ENCODE results near the gene EVL. TPM values are rescaled to one million over a fixed set of nuclear protein-coding genes. Genes with fewer than 3 reads are reported as not detected.
"Not testable (repeated sequence)": the region's sequence is repeated elsewhere in the genome, so short reads cannot be mapped to it uniquely, and the experiment has no call there.

Gene EVL
- total RNA-seq, 2 donors from 2014 or later, result 793 to 831 TPM

DNA sequence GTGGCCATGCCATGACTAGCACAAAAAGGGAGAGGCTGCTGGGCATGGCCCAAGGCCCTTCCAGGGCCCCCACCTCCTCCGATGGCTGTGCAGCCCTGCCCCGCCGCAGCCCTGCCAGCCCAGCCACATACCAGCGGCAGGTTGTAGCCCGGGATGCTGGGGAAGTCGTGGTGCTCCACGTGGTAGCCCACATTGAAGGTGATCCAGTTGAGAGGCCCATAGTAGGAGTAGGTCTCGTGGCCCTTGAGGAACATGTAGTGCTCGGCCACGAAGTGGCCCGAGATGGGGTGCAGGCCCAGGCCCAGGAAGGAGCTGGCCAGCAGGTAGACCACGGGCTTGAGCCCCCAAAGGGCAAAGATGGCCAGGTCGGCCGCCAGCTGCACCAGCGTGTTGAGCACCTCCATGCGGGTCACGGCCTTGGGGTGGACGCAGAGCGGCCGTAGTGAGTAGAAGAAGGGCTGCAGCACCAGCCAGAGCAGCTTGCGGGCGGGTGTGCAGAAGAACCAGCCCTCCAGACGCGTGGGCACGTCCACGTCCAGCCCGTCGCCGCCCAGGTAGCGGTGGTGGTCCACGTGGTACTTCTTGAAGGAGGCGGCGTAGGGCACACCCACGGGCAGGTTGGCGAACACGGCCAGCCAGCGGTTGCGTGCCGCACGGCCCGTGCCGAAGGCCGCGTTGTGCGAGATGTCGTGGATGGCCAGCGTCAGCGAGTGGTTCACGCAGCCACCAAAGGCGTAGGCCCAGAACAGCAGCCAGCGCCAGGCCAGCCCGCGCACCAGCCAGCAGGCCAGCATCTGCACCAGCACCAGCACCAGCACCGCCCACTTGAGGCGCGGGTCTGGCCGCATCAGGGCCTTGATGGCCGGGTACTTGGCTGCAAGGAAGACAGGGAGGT, 83.9 kb downstream of the EVL start:
- DNase-seq, result no peak
- no peak overlapping the region for H3K27ac Mint-ChIP-seq
- H3K27me3 Mint-ChIP-seq, result no peaks in the 10 kb centered on the region
- H3K36me3 Mint-ChIP-seq (ENCODE audit: low read depth), result peaks cover 2% of the 10 kb centered on the region
- no peaks in the 10 kb centered on the region for H3K9me3 ChIP-seq (ENCODE audit: control insufficient read depth, low read length, poor library complexity, severe bottlenecking)
- no peak overlapping the region for H3K4me3 Mint-ChIP-seq
- peaks cover 24% of the 10 kb centered on the region for H3K4me1 Mint-ChIP-seq
- ATAC-seq, result no peak

DNA sequence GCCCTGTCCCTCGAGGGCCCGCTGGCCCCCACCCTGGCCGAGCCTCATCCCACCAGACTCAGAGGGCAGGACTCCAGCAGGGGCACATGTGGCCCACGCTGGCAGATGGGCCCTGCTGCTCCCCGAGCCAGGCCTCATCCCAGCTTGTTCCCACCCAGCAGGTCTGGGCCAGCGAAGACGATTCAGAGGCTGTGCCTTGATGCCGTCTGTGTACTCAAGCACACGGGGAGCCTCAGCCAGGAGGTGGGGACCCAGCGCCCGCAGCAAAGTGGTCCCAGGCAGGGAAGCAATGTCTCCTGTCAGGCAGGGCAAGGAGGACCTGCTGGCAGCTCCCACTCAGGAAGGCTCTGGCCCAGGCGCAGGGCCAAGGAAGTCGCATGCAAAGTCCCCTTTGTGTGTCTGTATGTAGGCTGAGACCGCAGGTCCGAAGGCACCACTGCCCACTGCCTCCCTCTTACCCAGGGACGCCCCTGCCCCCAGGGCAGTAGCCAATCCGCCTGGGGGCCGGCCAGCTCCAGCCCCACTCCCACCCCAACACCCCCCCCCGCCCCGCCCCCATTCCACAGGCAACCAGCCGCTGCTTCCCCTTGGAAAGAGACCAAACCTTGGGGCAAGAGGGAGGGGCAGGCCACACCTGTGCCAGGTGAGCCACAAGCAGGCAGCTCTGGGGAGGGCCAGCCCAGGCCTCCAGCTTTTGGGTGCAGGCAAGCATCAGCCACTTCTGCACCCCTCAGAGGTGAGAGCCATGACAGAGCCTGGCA, 84.8 kb downstream of the EVL start:
- H3K27ac Mint-ChIP-seq, result no peak overlapping the region
- no peaks in the 10 kb centered on the region for H3K9me3 ChIP-seq (ENCODE audit: control insufficient read depth, low read length, poor library complexity, severe bottlenecking)
- ATAC-seq (no peak), DNase-seq (no peak)
- no peaks in the 10 kb centered on the region for H3K27me3 Mint-ChIP-seq
- no peak overlapping the region for H3K4me3 Mint-ChIP-seq
- H3K4me1 Mint-ChIP-seq, result peaks cover 24% of the 10 kb centered on the region
- peaks cover 5% of the 10 kb centered on the region for H3K36me3 Mint-ChIP-seq (ENCODE audit: low read depth)

DNA sequence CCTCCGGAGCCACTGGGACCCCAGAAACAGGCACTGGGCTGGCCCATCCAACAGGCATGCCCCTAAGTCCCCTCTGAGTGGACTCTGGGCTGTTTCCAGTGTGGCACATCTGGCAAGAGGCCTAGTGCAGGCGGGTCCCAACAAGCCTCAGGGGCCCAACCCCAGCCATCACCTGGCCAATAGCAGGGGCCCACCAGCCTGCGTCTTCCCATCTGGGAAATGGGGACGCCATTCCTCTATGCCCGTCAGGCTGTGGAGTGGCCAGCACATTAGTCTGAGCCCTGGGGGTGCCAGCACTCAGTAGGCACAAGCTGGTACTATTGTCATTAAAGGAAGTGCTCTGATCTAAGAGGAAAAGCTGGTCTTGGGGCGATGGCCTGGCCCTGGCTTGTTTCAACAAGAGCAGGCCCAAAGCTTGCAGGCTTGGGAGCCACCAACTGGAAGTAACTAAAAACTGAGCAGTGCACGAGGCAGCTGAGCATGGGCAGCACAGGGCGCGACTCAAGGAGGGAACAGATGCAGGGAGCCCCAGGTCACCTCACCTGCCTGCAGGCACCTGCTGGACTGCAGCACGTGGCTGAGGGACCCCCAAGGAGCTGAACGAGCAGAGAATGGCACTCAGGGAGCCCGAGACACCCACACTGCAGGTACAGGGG, 85.8 kb downstream of the EVL start:
- H3K36me3 Mint-ChIP-seq (ENCODE audit: low read depth), result peaks cover 8% of the 10 kb centered on the region
- no peak overlapping the region for H3K4me3 Mint-ChIP-seq
- ATAC-seq (no peak), DNase-seq (no peak)
- H3K4me1 Mint-ChIP-seq, result peaks cover 22% of the 10 kb centered on the region
- H3K27ac Mint-ChIP-seq, result no peak overlapping the region
- peaks cover 2% of the 10 kb centered on the region for H3K27me3 Mint-ChIP-seq
- no peaks in the 10 kb centered on the region for H3K9me3 ChIP-seq (ENCODE audit: control insufficient read depth, low read length, poor library complexity, severe bottlenecking)

DNA sequence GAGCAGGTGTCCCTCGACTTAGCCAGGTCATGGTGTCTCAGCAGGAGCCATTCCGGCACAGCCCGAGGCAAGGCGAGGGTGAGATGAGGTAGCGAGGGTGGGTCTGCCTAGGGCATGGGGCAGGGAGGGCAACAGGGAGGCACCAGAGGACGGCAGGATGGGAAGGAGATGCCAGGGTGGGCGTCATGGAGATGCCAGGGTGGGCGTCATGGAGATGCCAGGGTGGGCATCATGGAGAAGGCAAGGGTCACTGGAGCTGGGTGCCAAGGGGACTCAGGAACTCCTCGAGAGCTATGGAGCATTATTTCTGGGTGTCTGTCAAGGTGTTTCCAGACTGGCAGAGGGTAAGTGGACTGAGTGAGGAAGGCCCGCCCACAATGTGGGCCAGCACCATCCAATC, 86.9 kb downstream of the EVL start:
- peaks cover 17% of the 10 kb centered on the region for H3K4me1 Mint-ChIP-seq
- no peaks in the 10 kb centered on the region for H3K9me3 ChIP-seq (ENCODE audit: control insufficient read depth, low read length, poor library complexity, severe bottlenecking)
- ATAC-seq (no peak), DNase-seq (no peak)
- H3K27me3 Mint-ChIP-seq, result peaks cover 8% of the 10 kb centered on the region
- no peak overlapping the region for H3K4me3 Mint-ChIP-seq
- no peak overlapping the region for H3K27ac Mint-ChIP-seq
- H3K36me3 Mint-ChIP-seq (ENCODE audit: low read depth), result peaks cover 8% of the 10 kb centered on the region

DNA sequence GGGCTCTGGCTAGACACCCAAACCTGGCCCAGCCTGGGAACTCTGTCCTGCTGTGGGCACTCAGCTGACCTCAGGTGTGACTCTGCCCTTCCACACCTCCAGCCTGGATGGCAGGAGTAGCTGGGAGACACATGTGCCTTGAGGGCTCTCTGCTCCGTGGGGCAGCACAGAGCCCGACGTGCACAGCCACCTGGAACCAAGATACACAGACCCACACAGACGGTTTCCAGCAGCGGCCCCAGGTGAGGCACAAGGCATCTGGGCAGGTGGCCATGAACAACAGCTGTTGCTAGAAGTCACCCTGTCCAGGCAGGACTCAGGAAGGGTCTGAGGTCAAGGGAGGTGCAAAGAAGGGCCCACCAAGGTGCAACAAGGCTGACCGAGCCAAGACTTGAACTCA, 88.3 kb downstream of the EVL start:
- peaks cover 6% of the 10 kb centered on the region for H3K4me1 Mint-ChIP-seq
- H3K27ac Mint-ChIP-seq, result no peak overlapping the region
- DNase-seq, result no peak

DNA sequence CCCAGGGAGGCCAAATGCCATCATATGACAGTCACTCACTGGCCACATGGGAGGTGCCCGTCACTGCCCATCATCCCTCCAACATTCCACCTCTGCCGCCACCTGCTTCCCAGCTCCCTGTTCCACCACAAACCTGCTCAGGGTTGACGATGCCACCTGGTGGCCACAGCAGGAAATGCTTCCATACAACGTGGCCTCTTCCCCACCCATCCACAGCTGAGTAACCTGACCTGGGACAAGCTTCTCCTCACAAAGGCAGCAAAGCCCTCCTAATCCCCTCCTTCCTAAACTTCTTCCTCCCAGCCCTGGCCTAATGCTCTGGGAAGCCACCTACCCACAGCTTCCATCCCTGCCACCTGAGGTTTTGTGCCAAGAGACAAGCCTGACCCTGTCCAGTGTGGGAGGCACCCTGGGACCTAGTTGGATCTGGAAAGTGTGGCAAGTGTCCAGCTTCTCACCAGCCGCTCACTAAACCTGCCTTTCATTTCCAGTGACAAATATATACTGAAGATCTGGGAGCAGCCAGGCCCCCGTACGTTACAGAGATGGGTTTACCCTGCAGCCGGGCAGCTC, 89.9 kb downstream of the EVL start:
- Mint-ChIP-seq H3K27ac (no peak overlapping the region), H3K4me3 (no peak overlapping the region), H3K36me3 (ENCODE audit: low read depth) (peaks cover 8% of the 10 kb centered on the region), H3K4me1 (peaks cover 5% of the 10 kb centered on the region), H3K27me3 (peaks cover 15% of the 10 kb centered on the region)
- H3K9me3 ChIP-seq (ENCODE audit: control insufficient read depth, low read length, poor library complexity, severe bottlenecking), result no peaks in the 10 kb centered on the region
- DNase-seq (no peak), ATAC-seq (no peak)

More for the DNA sequence above, 88.3 kb downstream of the EVL start:
- no peak overlapping the region for H3K4me3 Mint-ChIP-seq
- H3K36me3 Mint-ChIP-seq (ENCODE audit: low read depth), result peaks cover 8% of the 10 kb centered on the region
- ATAC-seq, result no peak
- no peaks in the 10 kb centered on the region for H3K9me3 ChIP-seq (ENCODE audit: control insufficient read depth, low read length, poor library complexity, severe bottlenecking)
- peaks cover 15% of the 10 kb centered on the region for H3K27me3 Mint-ChIP-seq

DNA sequence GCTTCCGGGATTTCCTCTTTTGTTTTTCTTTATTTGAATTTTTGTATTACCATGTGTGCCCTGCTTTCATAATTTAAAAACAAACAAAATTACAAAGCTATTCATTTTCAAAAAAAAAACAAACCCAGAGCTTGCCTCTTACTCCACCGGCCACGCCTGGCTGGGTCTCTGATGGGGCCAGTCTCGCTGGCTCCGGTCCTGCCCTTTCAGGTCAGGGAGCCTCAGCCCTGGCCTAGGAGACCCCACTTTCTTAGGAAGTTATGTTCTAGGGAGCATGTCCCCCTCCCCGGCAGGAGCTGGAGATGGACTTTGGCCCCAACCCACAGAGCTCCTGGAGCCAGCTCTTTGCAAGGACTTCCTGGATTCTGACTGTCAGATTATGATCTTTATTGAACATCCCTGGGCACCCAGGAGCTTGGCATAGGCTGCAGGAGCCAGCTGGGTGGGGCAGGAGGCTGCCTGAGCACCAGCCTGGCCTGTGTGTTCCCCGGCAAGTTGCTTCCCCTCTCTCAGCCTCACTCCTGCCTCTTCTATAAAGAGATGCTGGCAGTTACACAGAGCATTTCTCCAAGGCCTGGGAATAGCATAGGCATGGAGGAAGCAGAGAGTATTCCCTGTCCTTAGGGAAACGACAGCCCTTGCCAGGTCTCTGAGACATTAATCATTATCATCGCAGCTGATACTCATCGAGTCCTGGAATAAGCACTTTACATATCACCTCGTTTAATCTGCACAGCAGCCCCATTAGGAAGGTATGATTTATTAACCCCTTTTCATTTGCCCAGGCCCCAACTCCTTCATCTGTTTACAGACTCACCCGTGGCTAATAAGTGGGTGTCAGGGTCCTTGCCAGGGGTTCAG, 90.8 kb downstream of the EVL start:
- Mint-ChIP-seq H3K36me3 (ENCODE audit: low read depth) (peaks cover 8% of the 10 kb centered on the region), H3K4me3 (no peak overlapping the region), H3K27me3 (peaks cover 22% of the 10 kb centered on the region), H3K27ac (no peak overlapping the region), H3K4me1 (peaks cover 5% of the 10 kb centered on the region)
- ATAC-seq (no peak), DNase-seq (no peak)
- H3K9me3 ChIP-seq (ENCODE audit: control insufficient read depth, low read length, poor library complexity, severe bottlenecking), result no peaks in the 10 kb centered on the region

DNA sequence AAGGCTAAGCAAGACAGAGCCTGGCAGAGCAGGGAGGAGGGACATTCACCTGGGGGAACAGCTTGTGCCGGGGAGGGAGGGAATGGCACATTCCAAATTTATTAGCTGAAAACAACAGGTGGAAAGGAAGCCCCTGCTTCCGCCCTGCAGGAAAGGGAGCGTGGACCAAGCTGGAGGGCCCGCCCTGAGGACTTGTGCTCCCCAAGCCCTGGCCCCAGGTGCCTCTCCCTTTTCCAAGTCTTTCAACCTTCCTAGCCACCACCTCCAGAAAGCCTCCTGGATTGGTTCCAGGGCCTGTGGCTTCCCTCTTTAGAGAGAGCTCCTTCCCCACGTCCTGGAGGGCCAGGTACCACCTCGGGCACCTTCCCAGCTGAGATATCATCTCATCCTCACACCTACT, 91.6 kb downstream of the EVL start:
- Mint-ChIP-seq H3K4me1 (peaks cover 5% of the 10 kb centered on the region), H3K4me3 (no peak overlapping the region), H3K27ac (no peak overlapping the region), H3K27me3 (peaks cover 22% of the 10 kb centered on the region), H3K36me3 (ENCODE audit: low read depth) (peaks cover 8% of the 10 kb centered on the region)
- H3K9me3 ChIP-seq (ENCODE audit: control insufficient read depth, low read length, poor library complexity, severe bottlenecking), result no peaks in the 10 kb centered on the region
- no peak for ATAC-seq
- DNase-seq, result no peak

DNA sequence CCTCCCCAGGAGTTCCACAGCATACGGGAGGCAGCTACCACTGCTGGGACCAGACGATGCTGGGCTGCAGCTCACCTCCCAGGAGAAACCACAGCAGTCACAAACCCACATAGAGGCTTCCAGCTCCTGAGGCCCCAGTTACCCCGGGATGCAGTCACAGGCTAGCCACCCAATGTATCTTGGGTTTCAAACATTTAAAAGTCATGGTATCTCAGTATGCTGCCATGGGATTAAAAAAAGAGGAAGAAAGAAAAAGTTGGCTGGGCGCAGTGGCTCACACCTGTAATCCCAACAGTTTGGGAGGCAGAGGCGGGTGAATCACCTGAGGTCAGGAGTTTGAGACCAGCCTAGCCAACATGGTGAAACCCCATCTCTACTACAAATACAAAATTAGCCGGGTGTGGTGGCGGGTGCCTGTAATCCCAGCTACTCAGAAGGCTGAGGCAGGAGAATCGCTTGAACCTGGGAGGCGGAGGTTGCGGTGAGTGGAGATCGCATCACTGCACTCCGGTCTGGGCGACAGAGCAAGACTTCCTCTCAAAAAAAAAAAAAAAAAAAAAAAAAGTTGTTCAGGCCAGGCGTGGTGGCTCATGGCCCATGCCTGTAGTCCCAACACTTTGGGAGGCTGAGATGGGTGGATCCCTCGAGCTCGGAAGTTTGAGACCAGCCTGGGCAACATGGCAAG, 92.5 kb downstream of the EVL start:
- H3K4me1 Mint-ChIP-seq; H3K27ac Mint-ChIP-seq; DNase-seq; H3K36me3 Mint-ChIP-seq (ENCODE audit: low read depth); ATAC-seq; H3K9me3 ChIP-seq (ENCODE audit: control insufficient read depth, low read length, poor library complexity, severe bottlenecking): not testable (repeated sequence)
- H3K27me3 Mint-ChIP-seq, result peaks cover 22% of the 10 kb centered on the region
- H3K4me3 Mint-ChIP-seq, result peak overlapping the region; percentile 70

DNA sequence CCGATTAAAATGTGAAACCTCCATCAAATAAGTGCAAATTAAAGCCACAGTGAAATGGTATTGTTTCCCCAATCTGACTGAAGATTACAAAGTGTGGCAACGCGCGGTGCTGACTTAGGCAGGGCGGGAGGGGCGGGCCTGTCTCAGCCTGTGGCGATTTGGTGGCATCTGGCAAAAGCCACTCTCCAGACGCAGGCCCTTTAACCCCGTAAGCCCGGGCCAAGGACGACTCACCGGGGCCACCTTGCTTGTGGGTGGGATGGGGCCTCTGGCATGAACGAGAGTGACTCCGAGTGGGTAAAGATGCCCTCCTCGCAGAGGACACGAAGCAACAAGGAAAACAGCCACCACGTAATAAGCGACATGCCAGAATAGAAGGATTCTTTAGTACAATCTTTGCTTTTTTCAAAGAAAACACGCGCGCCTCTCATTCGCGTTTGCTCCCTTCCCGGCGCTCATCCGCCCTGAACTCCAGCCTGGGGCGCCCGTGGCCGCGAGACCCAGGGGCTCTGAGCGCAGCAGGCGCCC, 93.4 kb downstream of the EVL start:
- peak overlapping the region; percentile 53 for H3K4me3 Mint-ChIP-seq
- H3K4me1 Mint-ChIP-seq, result no peaks in the 10 kb centered on the region
- peaks cover 22% of the 10 kb centered on the region for H3K27me3 Mint-ChIP-seq
- peaks cover 7% of the 10 kb centered on the region for H3K36me3 Mint-ChIP-seq (ENCODE audit: low read depth)
- ATAC-seq (no peak), DNase-seq (no peak)
- H3K27ac Mint-ChIP-seq, result no peak overlapping the region
- H3K9me3 ChIP-seq (ENCODE audit: control insufficient read depth, low read length, poor library complexity, severe bottlenecking), result no peaks in the 10 kb centered on the region

DNA sequence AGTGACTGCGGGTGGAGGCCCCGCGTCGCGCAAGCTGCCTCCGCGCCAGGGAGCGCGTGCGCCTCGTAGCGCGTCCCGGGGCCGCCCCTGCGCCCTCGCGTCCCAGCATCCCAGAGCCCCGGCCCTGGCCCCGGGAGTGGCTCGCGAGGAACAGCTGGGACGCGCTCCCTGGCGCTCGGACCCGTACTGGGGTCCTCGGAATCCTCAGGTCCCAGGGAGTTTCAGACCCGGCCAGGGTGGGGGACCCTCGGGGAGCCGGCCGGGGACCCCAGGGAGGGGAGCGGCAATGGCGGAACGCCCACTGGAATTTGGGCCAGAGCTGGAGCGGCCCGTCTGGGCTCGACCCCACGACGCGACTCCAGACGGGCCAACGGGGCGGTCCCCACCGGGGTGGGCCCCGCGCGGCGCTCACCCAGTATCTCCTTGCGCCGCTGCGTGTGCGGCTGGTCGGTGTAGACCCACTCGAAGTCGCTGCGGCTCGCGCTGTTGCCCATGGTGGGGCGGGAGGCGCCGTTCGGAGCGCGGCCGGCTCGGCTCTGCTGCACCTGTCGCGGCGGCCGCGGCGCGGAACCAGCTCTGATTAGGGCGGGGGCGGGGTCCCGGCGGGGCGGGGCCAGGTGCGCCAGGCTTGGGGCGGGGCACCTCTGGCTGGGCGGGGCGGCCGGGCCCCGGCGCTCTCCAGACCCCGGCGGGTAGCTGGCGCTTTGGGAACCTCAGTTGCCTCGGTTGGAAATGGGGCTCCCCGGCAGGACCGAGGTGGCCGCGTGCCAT, 94.1 kb downstream of the EVL start, which contains the start of gene DEGS2:
DEGS2 (minus strand) TSS at position 552 of the 771 bp plus-strand sequence; CDS start at position 494, 58 bp downstream.
- no peaks in the 10 kb centered on the region for H3K9me3 ChIP-seq (ENCODE audit: control insufficient read depth, low read length, poor library complexity, severe bottlenecking)
- peak; percentile 36 to 64 (median 60) for DNase-seq
- Mint-ChIP-seq H3K36me3 (ENCODE audit: low read depth) (peaks cover 6% of the 10 kb centered on the region), H3K4me3 (peak within 1 kb of the TSS; percentile 81), H3K4me1 (no peaks in the 10 kb centered on the region), H3K27ac (no peak within 1 kb of the TSS), H3K27me3 (peaks cover 22% of the 10 kb centered on the region)
- ATAC-seq, result peak; percentile 89

Data from T-helper 17 cell (primary cell).